ENCODE data around the gene DYRK1B.

DYRK1B gene

DNA sequence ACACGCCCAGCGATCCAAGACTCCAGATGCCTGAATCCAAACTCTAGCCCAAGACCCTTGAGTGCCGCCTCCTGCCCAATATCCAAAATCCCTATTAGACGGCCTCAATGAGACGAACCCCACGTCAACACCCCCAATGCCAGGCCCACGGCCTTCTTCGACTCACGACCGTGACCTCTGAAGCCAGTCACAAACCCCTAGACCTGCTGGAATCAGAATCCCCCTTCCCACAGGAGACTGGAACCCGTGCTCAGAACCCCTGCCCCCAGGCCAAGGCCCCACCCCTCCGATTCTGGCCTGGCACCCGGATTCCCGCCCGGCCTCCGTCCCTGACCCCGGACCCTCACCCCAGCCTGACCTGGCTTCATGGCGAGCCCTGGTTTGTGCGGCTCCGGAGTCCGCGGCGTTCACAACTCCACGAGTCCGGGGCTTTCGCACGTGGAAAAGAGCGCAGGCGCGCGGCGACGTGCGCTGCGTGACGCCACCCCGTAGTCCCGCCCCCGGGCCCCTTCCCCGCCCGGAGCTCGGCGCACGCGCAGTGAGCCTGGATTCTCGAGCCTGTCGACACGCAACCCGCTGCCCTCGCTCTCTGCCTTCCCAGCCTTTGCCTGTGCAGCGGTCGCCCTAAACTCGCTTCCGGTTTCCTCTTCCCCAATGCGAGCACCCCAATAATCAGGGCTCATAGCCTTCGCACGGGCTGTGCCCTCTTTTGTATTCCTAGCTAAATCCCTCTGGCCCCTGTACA is 12.1 kb upstream of the DYRK1B start, which contains the start of gene FBL (continued):
- TF ChIP-seq, protein P1, sequence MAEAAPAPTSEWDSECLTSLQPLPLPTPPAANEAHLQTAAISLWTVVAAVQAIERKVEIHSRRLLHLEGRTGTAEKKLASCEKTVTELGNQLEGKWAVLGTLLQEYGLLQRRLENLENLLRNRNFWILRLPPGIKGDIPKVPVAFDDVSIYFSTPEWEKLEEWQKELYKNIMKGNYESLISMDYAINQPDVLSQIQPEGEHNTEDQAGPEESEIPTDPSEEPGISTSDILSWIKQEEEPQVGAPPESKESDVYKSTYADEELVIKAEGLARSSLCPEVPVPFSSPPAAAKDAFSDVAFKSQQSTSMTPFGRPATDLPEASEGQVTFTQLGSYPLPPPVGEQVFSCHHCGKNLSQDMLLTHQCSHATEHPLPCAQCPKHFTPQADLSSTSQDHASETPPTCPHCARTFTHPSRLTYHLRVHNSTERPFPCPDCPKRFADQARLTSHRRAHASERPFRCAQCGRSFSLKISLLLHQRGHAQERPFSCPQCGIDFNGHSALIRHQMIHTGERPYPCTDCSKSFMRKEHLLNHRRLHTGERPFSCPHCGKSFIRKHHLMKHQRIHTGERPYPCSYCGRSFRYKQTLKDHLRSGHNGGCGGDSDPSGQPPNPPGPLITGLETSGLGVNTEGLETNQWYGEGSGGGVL (tag by site-specific recombination; IDR thresholded peaks at IDR 0.05) = no peak; the same call in 1 of the 2 replicates
- TF ChIP-seq ZNF302 (tag by site-specific recombination; IDR thresholded peaks at IDR 0.05; ENCODE audit: low read depth) (no peak), ZNF223 (tag by site-specific recombination; IDR thresholded peaks at IDR 0.05) (no peak), ZNF548 (tag by site-specific recombination; IDR thresholded peaks at IDR 0.05) (no peak), ZSCAN16 (tag by site-specific recombination; IDR thresholded peaks at IDR 0.05) (no peak), IKZF3 (tag by site-specific recombination; IDR thresholded peaks at IDR 0.05) (no peak), ZNF660 (tag by site-specific recombination; IDR thresholded peaks at IDR 0.05) (peak; percentile 92; the same call in 1 of the 2 replicates), KLF1 (tag by site-specific recombination; IDR thresholded peaks at IDR 0.05) (no peak), ZNF146 (tag by site-specific recombination; IDR thresholded peaks at IDR 0.05) (peak; percentile 8; the same call in 1 of the 2 replicates), ZSCAN30 (tag by site-specific recombination; IDR thresholded peaks at IDR 0.05) (no peak), ZNF768 (tag by site-specific recombination; IDR thresholded peaks at IDR 0.05) (no peak), GLI4 (tag by site-specific recombination; IDR thresholded peaks at IDR 0.05) (no peak), ZNF112 (tag by site-specific recombination; IDR thresholded peaks at IDR 0.05) (no peak), ZNF221 (tag by site-specific recombination; IDR thresholded peaks at IDR 0.05; ENCODE audit: borderline replicate concordance) (no peak), ZNF335 (tag by site-specific recombination; conservative IDR thresholded peaks at IDR 0.05) (peak; percentile 98), ZNF529 (tag by site-specific recombination; IDR thresholded peaks at IDR 0.05; ENCODE audit: insufficient replicate concordance) (no peak), ZNF677 (tag by site-specific recombination; IDR thresholded peaks at IDR 0.05) (no peak), WT1 (tag by site-specific recombination; IDR thresholded peaks at IDR 0.05) (0 out of 2 replicates have a peak, but pooled peaks have one; percentile 10), HOXA7 (CRISPR knock-in tag; IDR thresholded peaks at IDR 0.05; ENCODE audit: borderline replicate concordance) (no peak), ZNF530 (tag by site-specific recombination; IDR thresholded peaks at IDR 0.05; ENCODE audit: low read depth) (no peak), ZNF19 (tag by site-specific recombination; IDR thresholded peaks at IDR 0.05; ENCODE audit: low read depth) (no peak), KLF7 (tag by site-specific recombination; IDR thresholded peaks at IDR 0.05; ENCODE audit: borderline replicate concordance) (0 out of 2 replicates have a peak, but pooled peaks have one; percentile 2), ZNF610 (tag by site-specific recombination; IDR thresholded peaks at IDR 0.05; ENCODE audit: borderline replicate concordance) (peak; percentile 11; the same call in 1 of the 2 replicates), ZNF10 (tag by site-specific recombination; IDR thresholded peaks at IDR 0.05) (no peak; the same call in 1 of the 2 replicates), ZNF433 (tag by site-specific recombination; IDR thresholded peaks at IDR 0.05; ENCODE audit: low read depth) (peak; percentile 7; the same call in 1 of the 2 replicates), ZNF239 (tag by site-specific recombination; IDR thresholded peaks at IDR 0.05) (peak; percentile 29)
- TF ChIP-seq, protein P2, sequence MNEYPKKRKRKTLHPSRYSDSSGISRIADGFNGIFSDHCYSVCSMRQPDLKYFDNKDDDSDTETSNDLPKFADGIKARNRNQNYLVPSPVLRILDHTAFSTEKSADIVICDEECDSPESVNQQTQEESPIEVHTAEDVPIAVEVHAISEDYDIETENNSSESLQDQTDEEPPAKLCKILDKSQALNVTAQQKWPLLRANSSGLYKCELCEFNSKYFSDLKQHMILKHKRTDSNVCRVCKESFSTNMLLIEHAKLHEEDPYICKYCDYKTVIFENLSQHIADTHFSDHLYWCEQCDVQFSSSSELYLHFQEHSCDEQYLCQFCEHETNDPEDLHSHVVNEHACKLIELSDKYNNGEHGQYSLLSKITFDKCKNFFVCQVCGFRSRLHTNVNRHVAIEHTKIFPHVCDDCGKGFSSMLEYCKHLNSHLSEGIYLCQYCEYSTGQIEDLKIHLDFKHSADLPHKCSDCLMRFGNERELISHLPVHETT (tag by site-specific recombination; IDR thresholded peaks at IDR 0.05) = no peak
- TF ChIP-seq, protein P3, sequence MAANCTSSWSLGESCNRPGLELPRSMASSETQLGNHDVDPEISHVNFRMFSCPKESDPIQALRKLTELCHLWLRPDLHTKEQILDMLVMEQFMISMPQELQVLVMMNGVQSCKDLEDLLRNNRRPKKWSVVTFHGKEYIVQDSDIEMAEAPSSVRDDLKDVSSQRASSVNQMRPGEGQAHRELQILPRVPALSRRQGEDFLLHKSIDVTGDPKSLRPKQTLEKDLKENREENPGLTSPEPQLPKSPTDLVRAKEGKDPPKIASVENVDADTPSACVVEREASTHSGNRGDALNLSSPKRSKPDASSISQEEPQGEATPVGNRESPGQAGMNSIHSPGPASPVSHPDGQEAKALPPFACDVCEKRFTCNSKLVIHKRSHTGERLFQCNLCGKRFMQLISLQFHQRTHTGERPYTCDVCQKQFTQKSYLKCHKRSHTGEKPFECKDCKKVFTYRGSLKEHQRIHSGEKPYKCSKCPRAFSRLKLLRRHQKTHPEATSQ (tag by site-specific recombination; IDR thresholded peaks at IDR 0.05) = no peak
- TF ChIP-seq, protein P4, sequence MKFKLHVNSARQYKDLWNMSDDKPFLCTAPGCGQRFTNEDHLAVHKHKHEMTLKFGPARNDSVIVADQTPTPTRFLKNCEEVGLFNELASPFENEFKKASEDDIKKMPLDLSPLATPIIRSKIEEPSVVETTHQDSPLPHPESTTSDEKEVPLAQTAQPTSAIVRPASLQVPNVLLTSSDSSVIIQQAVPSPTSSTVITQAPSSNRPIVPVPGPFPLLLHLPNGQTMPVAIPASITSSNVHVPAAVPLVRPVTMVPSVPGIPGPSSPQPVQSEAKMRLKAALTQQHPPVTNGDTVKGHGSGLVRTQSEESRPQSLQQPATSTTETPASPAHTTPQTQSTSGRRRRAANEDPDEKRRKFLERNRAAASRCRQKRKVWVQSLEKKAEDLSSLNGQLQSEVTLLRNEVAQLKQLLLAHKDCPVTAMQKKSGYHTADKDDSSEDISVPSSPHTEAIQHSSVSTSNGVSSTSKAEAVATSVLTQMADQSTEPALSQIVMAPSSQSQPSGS (tag by site-specific recombination; IDR thresholded peaks at IDR 0.05; ENCODE audit: low read depth) = no peak
- TF ChIP-seq, protein P5, sequence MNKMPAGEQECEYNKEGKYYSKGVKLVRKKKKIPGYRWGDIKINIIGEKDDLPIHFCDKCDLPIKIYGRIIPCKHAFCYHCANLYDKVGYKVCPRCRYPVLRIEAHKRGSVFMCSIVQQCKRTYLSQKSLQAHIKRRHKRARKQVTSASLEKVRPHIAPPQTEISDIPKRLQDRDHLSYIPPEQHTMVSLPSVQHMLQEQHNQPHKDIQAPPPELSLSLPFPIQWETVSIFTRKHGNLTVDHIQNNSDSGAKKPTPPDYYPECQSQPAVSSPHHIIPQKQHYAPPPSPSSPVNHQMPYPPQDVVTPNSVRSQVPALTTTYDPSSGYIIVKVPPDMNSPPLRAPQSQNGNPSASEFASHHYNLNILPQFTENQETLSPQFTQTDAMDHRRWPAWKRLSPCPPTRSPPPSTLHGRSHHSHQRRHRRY (tag by site-specific recombination; IDR thresholded peaks at IDR 0.05) = 0 out of 2 replicates have a peak, but pooled peaks have one; percentile 66
